ENCODE data around the gene LDLRAD4.

GRCh38 chr18:13393338-13393737, 174.8 kb downstream of the LDLRAD4 start:
- TF ChIP-seq CTCF (IDR thresholded peaks at IDR 0.05) (no peak), EZH2 (IDR thresholded peaks at IDR 0.05; ENCODE audit: borderline replicate concordance, insufficient read depth, low read depth, low read length, poor library complexity, severe bottlenecking) (no peak)
